Progenitor cell of endocrine pancreas (in vitro differentiated cells): Measurements from ENCODE around the gene HOXD11. TPM values are rescaled to one million over a fixed set of nuclear protein-coding genes. Genes with fewer than 3 reads are reported as not detected.

Experiments
- DNase-seq: peaks from one replicate; pipeline ENCODE4 v3.0.0; 2021; ENCODE audit warnings: low spot score; ENCODE audit not compliant: unreplicated experiment
- H3K27ac Mint-ChIP-seq: 2 replicates; pipeline ENCODE4 v1.8.0; 2021; ENCODE audit warnings: mild to moderate bottlenecking, moderate library complexity, mixed read lengths
- H3K27me3 Mint-ChIP-seq: 2 replicates; pipeline ENCODE4 v1.8.0; 2021; ENCODE audit warnings: mixed read lengths
- H3K36me3 Mint-ChIP-seq: 2 replicates; pipeline ENCODE4 v1.8.0; 2022; ENCODE audit warnings: mixed read lengths; ENCODE audit not compliant: insufficient read depth
- H3K4me1 Mint-ChIP-seq: 2 replicates; pipeline ENCODE4 v1.8.0; 2021; ENCODE audit warnings: low read depth, mixed read lengths
- H3K4me3 Mint-ChIP-seq: 2 replicates; pipeline ENCODE4 v1.8.0; 2021; ENCODE audit warnings: low read depth, mild to moderate bottlenecking, moderate library complexity, mixed read lengths
- H3K9me3 Mint-ChIP-seq: 2 replicates; pipeline ENCODE4 v1.8.0; 2021; ENCODE audit warnings: low read depth, mixed read lengths
- CTCF ChIP-seq: fragments of 200-600 bp; sonication (generic); IDR thresholded peaks from one replicate; pipeline ENCODE4 v1.5.0; 2021; ENCODE audit warnings: antibody characterized with exemption, mild to moderate bottlenecking; ENCODE audit not compliant: unreplicated experiment
- total RNA-seq: library from RNA; stranded (reverse); gene quantifications from 2 replicates; pipeline ENCODE4 v1.2.1, GENCODE V29; 2021

Gene HOXD11
- total RNA-seq, 1 donor from 2014 or later, result not detected

DNA sequence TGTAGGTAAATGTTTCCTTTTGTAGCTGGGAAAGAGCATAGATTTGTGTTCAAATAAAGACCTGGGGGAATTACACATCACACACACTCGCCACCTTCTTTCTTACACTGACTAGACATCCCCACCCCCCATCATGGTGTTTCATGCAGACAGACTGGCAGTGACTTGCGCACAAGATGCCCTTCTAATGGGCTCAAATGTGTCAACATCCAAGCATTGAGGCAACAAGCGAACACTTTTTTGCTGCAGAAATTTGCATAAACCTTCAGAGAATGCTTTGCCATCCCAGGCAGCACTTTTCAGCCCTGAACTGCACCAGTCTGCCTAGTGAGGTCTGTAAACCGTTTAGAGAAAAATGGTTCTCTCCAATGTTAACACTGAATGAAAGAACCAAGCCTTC, 27.0 kb downstream of the HOXD11 start:
- no peak for DNase-seq
- Mint-ChIP-seq H3K4me3 (no peak overlapping the region), H3K27ac (no peak overlapping the region), H3K27me3 (peaks cover 86% of the 10 kb centered on the region), H3K9me3 (no peaks in the 10 kb centered on the region), H3K36me3 (no peaks in the 10 kb centered on the region), H3K4me1 (no peaks in the 10 kb centered on the region)
- no peak for TF ChIP-seq CTCF

DNA sequence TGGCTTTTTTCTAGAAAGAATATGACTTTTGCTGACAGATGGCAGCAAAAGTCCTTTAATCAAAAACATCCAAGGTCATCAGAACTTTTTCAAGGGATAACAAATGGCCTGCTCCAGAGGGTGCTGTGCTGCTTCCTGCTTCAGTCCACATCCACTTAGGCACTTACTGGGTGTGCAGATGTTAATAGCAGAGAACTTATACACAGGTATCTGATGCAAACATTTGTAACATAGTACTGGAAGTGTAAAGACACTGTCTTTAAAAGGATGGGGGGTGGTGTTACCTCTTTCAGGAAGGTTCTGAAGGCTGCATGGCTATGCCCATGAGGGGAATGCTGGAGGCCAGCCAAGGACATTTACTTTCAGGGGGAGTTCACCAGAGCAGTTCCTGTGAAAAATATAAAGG, 28.0 kb downstream of the HOXD11 start:
- H3K4me3 Mint-ChIP-seq, result no peak overlapping the region
- DNase-seq, result no peak
- peaks cover 94% of the 10 kb centered on the region for H3K27me3 Mint-ChIP-seq
- no peaks in the 10 kb centered on the region for H3K4me1 Mint-ChIP-seq
- no peaks in the 10 kb centered on the region for H3K9me3 Mint-ChIP-seq
- no peaks in the 10 kb centered on the region for H3K36me3 Mint-ChIP-seq
- H3K27ac Mint-ChIP-seq, result no peak overlapping the region
- no peak for TF ChIP-seq CTCF

GRCh38 chr2:176136374-176137251, 29.5 kb downstream of the HOXD11 start:
- peak overlapping the region; percentile 61 for H3K4me3 Mint-ChIP-seq

DNA sequence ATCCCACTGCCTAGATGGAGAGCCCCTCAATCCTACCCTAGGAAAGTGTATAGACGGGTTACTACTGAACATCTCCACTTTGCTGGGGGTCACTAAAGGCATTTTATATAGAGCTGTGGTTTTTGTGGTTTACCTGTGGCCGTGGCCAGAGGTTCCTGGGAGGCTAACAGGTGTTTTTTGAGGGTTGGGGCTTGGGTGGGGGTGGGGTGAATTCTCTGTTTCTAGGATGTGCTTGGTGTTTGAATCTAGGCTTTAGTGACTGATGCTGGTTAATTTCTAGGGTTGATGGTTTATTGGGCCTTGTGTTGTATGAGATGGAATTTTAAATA, 30.1 kb downstream of the HOXD11 start:
- H3K4me3 Mint-ChIP-seq, result no peak overlapping the region
- H3K9me3 Mint-ChIP-seq, result no peaks in the 10 kb centered on the region
- H3K4me1 Mint-ChIP-seq, result no peaks in the 10 kb centered on the region
- peaks cover 95% of the 10 kb centered on the region for H3K27me3 Mint-ChIP-seq
- H3K27ac Mint-ChIP-seq, result no peak overlapping the region
- no peaks in the 10 kb centered on the region for H3K36me3 Mint-ChIP-seq
- no peak for TF ChIP-seq CTCF
- no peak for DNase-seq

More at GRCh38 chr2:176136374-176137251, 29.5 kb downstream of the HOXD11 start:
- H3K9me3 Mint-ChIP-seq, result no peaks in the 10 kb centered on the region
- DNase-seq, result no peak
- no peaks in the 10 kb centered on the region for H3K4me1 Mint-ChIP-seq
- H3K36me3 Mint-ChIP-seq, result no peaks in the 10 kb centered on the region
- H3K27me3 Mint-ChIP-seq, result peaks cover 95% of the 10 kb centered on the region
- H3K27ac Mint-ChIP-seq, result no peak overlapping the region
- TF ChIP-seq CTCF, result no peak

- Mint-ChIP-seq H3K4me1 (no peaks in the 10 kb centered on the region), H3K27me3 (peaks cover 95% of the 10 kb centered on the region), H3K36me3 (no peaks in the 10 kb centered on the region), H3K4me3 (no peak overlapping the region), H3K9me3 (no peaks in the 10 kb centered on the region), H3K27ac (no peak overlapping the region)
- TF ChIP-seq CTCF, result no peak
- DNase-seq, result no peak
These were observed 30.8 kb downstream of the HOXD11 start for GRCh38 chr2:176137906-176138305.
